Measurements from ENCODE around the gene KNSTRN. TPM values are rescaled to one million over a fixed set of nuclear protein-coding genes. Genes with fewer than 3 reads are reported as not detected.

KNSTRN gene
- polyA plus RNA-seq, 12 donors = 14.1 to 25.8 (median 19.8) TPM; not detected in 1

- no peak for DNase-seq
Measured at GRCh38 chr15:40392986-40393948, 10.7 kb downstream of the KNSTRN start.

- DNase-seq = no peak
Measured at GRCh38 chr15:40397688-40398412, 15.3 kb downstream of the KNSTRN start.

- no peak for DNase-seq
Measured at GRCh38 chr15:40398413-40398873, 15.9 kb downstream of the KNSTRN start.

- no peak for DNase-seq
Measured at GRCh38 chr15:40399370-40399769, 16.8 kb downstream of the KNSTRN start.

GRCh38 chr15:40405501-40406381 lies 23.2 kb downstream of the KNSTRN start, which contains the start of gene IVD:
Gene IVD, plus strand, starts transcription at chr15:40405795. Its CDS starts 33 bp downstream, at chr15:40405828.
- peak; percentile 92 for DNase-seq

GRCh38 chr15:40407330-40407990 lies 24.9 kb downstream of the KNSTRN start:
- no peak for DNase-seq

GRCh38 chr15:40409366-40409765 lies 26.8 kb downstream of the KNSTRN start:
- no peak for DNase-seq

- DNase-seq = no peak
Measured at GRCh38 chr15:40410476-40410875, 28.0 kb downstream of the KNSTRN start.

GRCh38 chr15:40412095-40412759 lies 29.7 kb downstream of the KNSTRN start:
- DNase-seq = no peak

GRCh38 chr15:40413036-40413435 lies 30.5 kb downstream of the KNSTRN start:
- DNase-seq = no peak

- no peak for DNase-seq
Measured at GRCh38 chr15:40414816-40415215, 32.3 kb downstream of the KNSTRN start.

- DNase-seq = no peak
Measured at GRCh38 chr15:40415226-40415625, 32.7 kb downstream of the KNSTRN start.

- no peak for DNase-seq
Measured at GRCh38 chr15:40416056-40416455, 33.5 kb downstream of the KNSTRN start.

GRCh38 chr15:40418126-40418525 lies 35.6 kb downstream of the KNSTRN start:
- DNase-seq = no peak

- DNase-seq = no peak
Measured at GRCh38 chr15:40420071-40420713, 37.7 kb downstream of the KNSTRN start.

GRCh38 chr15:40420793-40421192 lies 38.3 kb downstream of the KNSTRN start:
- no peak for DNase-seq

GRCh38 chr15:40421246-40422157 lies 39.0 kb downstream of the KNSTRN start:
- DNase-seq = peak; percentile 69

- DNase-seq = no peak
Measured at GRCh38 chr15:40424483-40425115, 42.1 kb downstream of the KNSTRN start.
